Right ventricle myocardium superior (tissue), 1 donor: ENCODE results near the gene LPGAT1. TPM values are rescaled to one million over a fixed set of nuclear protein-coding genes. Genes with fewer than 3 reads are reported as not detected.

Experiments
- ATAC-seq: fragments of 200-7000 bp; cut with Tn5 transposase; one replicate; pipeline ENCODE4 v1.9.1; 2020; ENCODE audit warnings: mild to moderate bottlenecking; ENCODE audit not compliant: poor library complexity
- DNase-seq: peaks from one replicate; pipeline ENCODE4 v3.0.0-alpha.2; 2020
- intact Hi-C: fragments of 100-400 bp; cut with DNase I; formaldehyde crosslinking; loops from one replicate; pipeline ENCODE4 v1.11.2; 2022
- total RNA-seq: library from RNA; stranded (reverse); fragmentation: NEBNext Ultra II Directional; extraction: Animal tissue kit (Norgen Biotek cat#: 25700); gene quantifications from one replicate; pipeline ENCODE4 v1.2.1, GENCODE V29; 2021
- donor health status: DM: no; HTN: yes; CAD: no; lungs with severe emphysema.

LPGAT1 gene
- total RNA-seq, 1 donor from 2014 or later, result 21.4 TPM

GRCh38 chr1:211783897-211784296 lies 46.7 kb downstream of the LPGAT1 start:
- no peak for ATAC-seq
- intact Hi-C loops, result no loop called here
- no peak for DNase-seq

GRCh38 chr1:211783266-211783665 lies 47.3 kb downstream of the LPGAT1 start:
- no peak for DNase-seq
- intact Hi-C loops, result no loop called here

GRCh38 chr1:211781260-211781659 lies 49.3 kb downstream of the LPGAT1 start:
- intact Hi-C loops, result no loop called here
- DNase-seq, result no peak
- no peak for ATAC-seq

More at GRCh38 chr1:211783266-211783665, 47.3 kb downstream of the LPGAT1 start:
- no peak for ATAC-seq

- ATAC-seq, result no peak
- intact Hi-C loops, result no loop called here
- no peak for DNase-seq
These were observed 55.4 kb downstream of the LPGAT1 start for GRCh38 chr1:211775170-211775569.

- intact Hi-C loops, result no loop called here
- ATAC-seq (no peak), DNase-seq (no peak)
These were observed 65.9 kb downstream of the LPGAT1 start for GRCh38 chr1:211764701-211765100.

GRCh38 chr1:211762206-211762605 lies 68.4 kb downstream of the LPGAT1 start:
- intact Hi-C loops, result no loop called here
- DNase-seq, result no peak
- ATAC-seq, result no peak

GRCh38 chr1:211761400-211761799 lies 69.2 kb downstream of the LPGAT1 start:
- DNase-seq, result no peak
- no peak for ATAC-seq
- intact Hi-C loops, result no loop called here

- no peak for ATAC-seq
- intact Hi-C loops, result no loop called here
- DNase-seq, result no peak
These were observed 74.0 kb downstream of the LPGAT1 start for GRCh38 chr1:211756471-211757020.

- intact Hi-C loops, result no loop called here
- DNase-seq (no peak), ATAC-seq (no peak)
These were observed 76.8 kb downstream of the LPGAT1 start for GRCh38 chr1:211753649-211754251.

GRCh38 chr1:211752951-211753486 lies 77.5 kb downstream of the LPGAT1 start:
- ATAC-seq (no peak), DNase-seq (no peak)
- intact Hi-C loops, result no loop called here

GRCh38 chr1:211752317-211752716 lies 78.2 kb downstream of the LPGAT1 start:
- ATAC-seq, result no peak
- intact Hi-C loops, result no loop called here
- DNase-seq, result no peak

- ATAC-seq (no peak), DNase-seq (no peak)
- intact Hi-C loops, result no loop called here
These were observed 79.1 kb downstream of the LPGAT1 start for GRCh38 chr1:211751438-211751837.

GRCh38 chr1:211750599-211750998 lies 80.0 kb downstream of the LPGAT1 start:
- no peak for DNase-seq
- intact Hi-C loops, result no loop called here
- ATAC-seq, result no peak

- intact Hi-C loops, result no loop called here
- no peak for ATAC-seq
- no peak for DNase-seq
These were observed 81.3 kb downstream of the LPGAT1 start for GRCh38 chr1:211749251-211749650.

- ATAC-seq, result no peak
- intact Hi-C loops, result no loop called here
- no peak for DNase-seq
These were observed 81.8 kb downstream of the LPGAT1 start for GRCh38 chr1:211748810-211749209.

GRCh38 chr1:211742889-211743529 lies 87.6 kb downstream of the LPGAT1 start:
- intact Hi-C loops, result no loop called here
- no peak for ATAC-seq

GRCh38 chr1:211742272-211742671 lies 88.3 kb downstream of the LPGAT1 start:
- intact Hi-C loops, result no loop called here
- DNase-seq, result no peak
- no peak for ATAC-seq

More at GRCh38 chr1:211742889-211743529, 87.6 kb downstream of the LPGAT1 start:
- DNase-seq, result no peak

- ATAC-seq, result no peak
- no peak for DNase-seq
- intact Hi-C loops, result no loop called here
These were observed 88.8 kb downstream of the LPGAT1 start for GRCh38 chr1:211741788-211742187.

- ATAC-seq, result no peak
- intact Hi-C loops, result no loop called here
These were observed 89.4 kb downstream of the LPGAT1 start for GRCh38 chr1:211741116-211741515.

More at GRCh38 chr1:211741116-211741515, 89.4 kb downstream of the LPGAT1 start:
- no peak for DNase-seq
